Stromal cell of bone marrow (primary cell): Measurements from ENCODE around the gene ZBTB3.
"Not testable (repeated sequence)": the region's sequence is repeated elsewhere in the genome, so short reads cannot be mapped to it uniquely, and the experiment has no call there.

ENCODE experiments used
- DNase-seq: peaks from one replicate; pipeline ENCODE4 v3.0.0-alpha.2; 2012; ENCODE audit warnings: low read depth

ZBTB3 gene

GRCh38 chr11:62716206-62716605 lies 37.8 kb downstream of the ZBTB3 start:
- DNase-seq, result no peak

GRCh38 chr11:62715150-62716130 lies 38.5 kb downstream of the ZBTB3 start:
- no peak for DNase-seq

GRCh38 chr11:62713343-62713742 lies 40.6 kb downstream of the ZBTB3 start:
- no peak for DNase-seq

GRCh38 chr11:62712861-62713260 lies 41.1 kb downstream of the ZBTB3 start:
- DNase-seq, result no peak

- no peak for DNase-seq
Measured at GRCh38 chr11:62712276-62712812, 41.6 kb downstream of the ZBTB3 start.

GRCh38 chr11:62710001-62710345 lies 44.0 kb downstream of the ZBTB3 start:
- no peak for DNase-seq

- DNase-seq, result peak; percentile 97
Measured at GRCh38 chr11:62709247-62710000, 44.5 kb downstream of the ZBTB3 start.

- DNase-seq, result no peak
Measured at GRCh38 chr11:62708793-62709192, 45.2 kb downstream of the ZBTB3 start.

- DNase-seq, result no peak
Measured at GRCh38 chr11:62708392-62708791, 45.6 kb downstream of the ZBTB3 start.

- no peak for DNase-seq
Measured at GRCh38 chr11:62707277-62707861, 46.6 kb downstream of the ZBTB3 start, which contains the start of the genes BSCL2 and GNG3. Gene BSCL2, minus strand, starts transcription at chr11:62707424. Its CDS starts 229 bp downstream, at chr11:62707195. Gene GNG3, plus strand, starts transcription at chr11:62707676. Its CDS starts 620 bp downstream, at chr11:62708296.

- no peak for DNase-seq
Measured at GRCh38 chr11:62706850-62707247, 47.1 kb downstream of the ZBTB3 start.

GRCh38 chr11:62705880-62706849 lies 47.8 kb downstream of the ZBTB3 start:
- peak; percentile 86 for DNase-seq

- DNase-seq, result no peak
Measured at GRCh38 chr11:62705413-62705812, 48.5 kb downstream of the ZBTB3 start.

- not testable (repeated sequence) for DNase-seq
Measured at GRCh38 chr11:62703921-62704320, 50.0 kb downstream of the ZBTB3 start.

- DNase-seq, result no peak
Measured at GRCh38 chr11:62702246-62702645, 51.7 kb downstream of the ZBTB3 start.
